ENCODE measurements around the gene UPB1. TPM values are rescaled to one million over a fixed set of nuclear protein-coding genes. Genes with fewer than 3 reads are reported as not detected.

Gene UPB1
- total and polyA plus RNA-seq, 4 experiments from 2014 or later, result 1.1 to 1.4 TPM; not detected in 2

GRCh38 chr22:24503137-24503842 lies 8.2 kb downstream of the UPB1 start:
- CTCF ChIA-PET (ENCODE audit: partially characterized antibody), result interaction anchor here (1.0 to 7.3 kb wide), 11 partner anchors 22 to 180 kb away, joined by 3 to 82 read pairs (median 3); partner anchors contain the start of gene ADORA2A
- H3K36me3 Mint-ChIP-seq, result no peaks in the 10 kb centered on the region
- H3K9me3 ChIP-seq (ENCODE audit: control insufficient read depth in 1 of 2, low read length in 2 of 2), result no peaks in the 10 kb centered on the region
- no peaks in the 10 kb centered on the region for H3K27me3 ChIP-seq (ENCODE audit: insufficient read depth, low read length)
- H3K4me3 ChIP-seq (ENCODE audit: low read length in 2 of 2), result no peak overlapping the region
- intact Hi-C loops (cut with micrococcal nuclease), result loop anchor here (1.0 to 2.0 kb wide), 2 partner anchors 79 to 82 kb away; no protein-coding TSS in a partner anchor
- H3K27ac Mint-ChIP-seq, result peak overlapping the region in 2 of 7 donors; percentile 1 to 25
- no peak overlapping the region for H3K4me3 Mint-ChIP-seq
- H3K27me3 Mint-ChIP-seq, result no peaks in the 10 kb centered on the region
- peaks cover 0 to 4% (median 2%) of the 10 kb centered on the region in 4 donors for H3K4me1 Mint-ChIP-seq
- H3K36me3 ChIP-seq (ENCODE audit: insufficient read depth, low read length), result no peaks in the 10 kb centered on the region
- no peaks in the 10 kb centered on the region for H3K4me1 ChIP-seq (ENCODE audit: insufficient read depth, low read length)
- no peak overlapping the region for H3K27ac ChIP-seq (ENCODE audit: low read depth, low read length)
- POLR2A ChIA-PET (ENCODE audit: partially characterized antibody), result interaction anchor here (1.2 to 1.7 kb wide), 3 partner anchors 76 to 79 kb away, joined by 3 to 7 read pairs (median 6); partner anchors contain the start of gene ADORA2A
- peak; percentile 41 to 47 (median 45) for DNase-seq
- H3K9me3 Mint-ChIP-seq, result no peaks in the 10 kb centered on the region

DNA sequence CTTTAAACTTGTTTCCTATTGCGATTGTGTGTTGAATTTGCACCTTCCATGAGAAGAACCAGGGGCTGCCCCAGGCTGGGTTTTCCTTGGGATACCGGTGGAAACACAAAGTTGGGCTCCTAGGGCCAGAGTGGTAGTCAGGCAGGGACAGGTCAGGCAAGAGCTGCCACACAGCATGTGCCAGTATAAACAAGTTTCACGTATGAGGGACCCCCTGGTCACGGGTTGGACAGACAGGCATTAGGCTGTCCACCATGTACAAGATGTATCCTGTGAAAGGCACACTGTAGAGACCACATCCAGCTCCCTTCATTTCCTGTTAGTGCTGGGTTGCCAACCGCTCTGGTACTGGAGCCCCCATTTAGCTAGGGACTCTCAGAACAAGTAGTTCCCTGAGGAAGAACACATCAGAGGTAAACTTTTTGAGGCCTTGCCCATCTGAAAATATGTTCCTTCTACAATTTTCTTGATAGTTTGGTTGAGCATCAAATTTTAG lies 8.8 kb downstream of the UPB1 start:
- DNase-seq, result no peak
- Histone ChIP-seq H3K4me1 (ENCODE audit: insufficient read depth, low read length) (no peaks in the 10 kb centered on the region), H3K4me3 (ENCODE audit: low read length in 2 of 2) (no peak overlapping the region), H3K27me3 (ENCODE audit: insufficient read depth, low read length) (no peaks in the 10 kb centered on the region), H3K36me3 (ENCODE audit: insufficient read depth, low read length) (no peaks in the 10 kb centered on the region), H3K9me3 (ENCODE audit: control insufficient read depth in 1 of 2, low read length in 2 of 2) (no peaks in the 10 kb centered on the region), H3K27ac (ENCODE audit: low read depth, low read length) (no peak overlapping the region)
- ChIA-PET POLR2A (ENCODE audit: partially characterized antibody) (no interaction called here), CTCF (ENCODE audit: partially characterized antibody) (interaction anchor here (0.8 to 7.3 kb wide), 6 partner anchors 22 to 181 kb away, joined by 4 to 82 read pairs (median 7); partner anchors contain the start of gene ADORA2A)
- intact Hi-C loops (cut with micrococcal nuclease), result loop anchor here (1.0 to 2.0 kb wide), 2 partner anchors 80 to 83 kb away; no protein-coding TSS in a partner anchor
- Mint-ChIP-seq H3K27ac (peak overlapping the region in 2 of 7 donors; percentile 1 to 25), H3K9me3 (no peaks in the 10 kb centered on the region), H3K27me3 (no peaks in the 10 kb centered on the region), H3K36me3 (no peaks in the 10 kb centered on the region), H3K4me1 (peaks cover 0 to 3% (median 0%) of the 10 kb centered on the region in 4 donors), H3K4me3 (no peak overlapping the region)

- intact Hi-C loops (cut with micrococcal nuclease), result no loop called here
- no peak overlapping the region for H3K27ac ChIP-seq (ENCODE audit: low read depth, low read length)
- H3K27ac Mint-ChIP-seq, result no peak overlapping the region
These were observed 9.4 kb downstream of the UPB1 start for GRCh38 chr22:24504540-24504939.

DNA sequence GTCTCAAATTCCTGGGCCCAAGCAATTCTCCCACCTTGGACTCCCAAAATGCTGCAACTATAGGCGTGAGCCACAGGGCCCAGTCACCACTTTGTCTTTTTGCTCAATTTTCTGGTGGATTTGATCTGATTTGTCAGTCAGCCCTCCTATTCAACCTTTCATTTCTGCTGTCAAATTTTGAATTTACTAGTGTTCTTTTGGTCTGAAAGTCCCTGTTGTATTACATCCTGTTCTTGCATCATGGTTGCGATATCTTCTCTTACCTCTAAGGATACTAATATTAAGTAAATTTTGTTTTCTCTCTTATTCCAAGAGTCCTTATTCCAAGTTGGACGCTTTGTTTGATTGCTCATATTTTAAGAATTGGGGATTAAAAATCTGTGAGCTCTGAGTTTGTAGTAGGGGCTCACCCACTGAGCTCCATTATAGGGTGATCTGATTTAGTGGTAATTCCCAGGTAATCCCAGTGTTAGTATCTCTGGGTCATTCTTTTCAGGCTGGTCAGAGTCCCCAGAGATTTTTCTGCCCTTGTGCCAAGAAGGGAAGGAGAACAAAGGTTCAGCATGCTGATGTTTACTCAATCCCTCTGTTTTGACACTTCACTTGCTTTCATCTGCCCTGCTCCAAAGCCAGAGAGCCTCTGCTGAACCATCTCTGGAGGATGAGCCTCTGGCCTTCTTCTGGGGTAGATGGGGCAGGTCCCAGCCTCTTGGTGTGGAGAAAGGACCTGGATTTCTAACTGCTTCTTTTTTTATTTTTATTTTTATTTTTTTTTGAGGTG lies 10.0 kb downstream of the UPB1 start:
- Histone ChIP-seq H3K36me3 (ENCODE audit: insufficient read depth, low read length) (no peaks in the 10 kb centered on the region), H3K9me3 (ENCODE audit: control insufficient read depth in 1 of 2, low read length in 2 of 2) (no peaks in the 10 kb centered on the region), H3K4me3 (ENCODE audit: low read length in 2 of 2) (no peak overlapping the region), H3K27me3 (ENCODE audit: insufficient read depth, low read length) (no peaks in the 10 kb centered on the region), H3K4me1 (ENCODE audit: insufficient read depth, low read length) (no peaks in the 10 kb centered on the region), H3K27ac (ENCODE audit: low read depth, low read length) (no peak overlapping the region)
- Mint-ChIP-seq H3K4me1 (peaks cover 0 to 3% (median 0%) of the 10 kb centered on the region in 4 donors), H3K27me3 (no peaks in the 10 kb centered on the region), H3K4me3 (no peak overlapping the region), H3K36me3 (no peaks in the 10 kb centered on the region), H3K27ac (peak overlapping the region in 1 of 7 donors; percentile 50), H3K9me3 (no peaks in the 10 kb centered on the region)
- intact Hi-C loops (cut with micrococcal nuclease), result no loop called here
- POLR2A ChIA-PET (ENCODE audit: partially characterized antibody), result no interaction called here
- no peak for DNase-seq
- CTCF ChIA-PET (ENCODE audit: partially characterized antibody), result interaction anchor here (0.9 to 7.3 kb wide), 3 partner anchors 9 to 82 kb away, joined by 3 to 82 read pairs (median 3); no protein-coding TSS in a partner anchor

More at GRCh38 chr22:24504540-24504939, 9.4 kb downstream of the UPB1 start:
- Mint-ChIP-seq H3K4me1 (peaks cover 0 to 3% (median 0%) of the 10 kb centered on the region in 4 donors), H3K36me3 (no peaks in the 10 kb centered on the region), H3K27me3 (no peaks in the 10 kb centered on the region), H3K4me3 (no peak overlapping the region), H3K9me3 (no peaks in the 10 kb centered on the region)
- no peak overlapping the region for H3K4me3 ChIP-seq (ENCODE audit: low read length in 2 of 2)
- H3K9me3 ChIP-seq (ENCODE audit: control insufficient read depth in 1 of 2, low read length in 2 of 2), result no peaks in the 10 kb centered on the region
- DNase-seq, result no peak
- POLR2A ChIA-PET (ENCODE audit: partially characterized antibody), result no interaction called here
- H3K36me3 ChIP-seq (ENCODE audit: insufficient read depth, low read length), result no peaks in the 10 kb centered on the region
- CTCF ChIA-PET (ENCODE audit: partially characterized antibody), result interaction anchor here (0.8 to 7.3 kb wide), 6 partner anchors 8 to 181 kb away, joined by 3 to 82 read pairs (median 5); partner anchors contain the start of gene ADORA2A
- no peaks in the 10 kb centered on the region for H3K4me1 ChIP-seq (ENCODE audit: insufficient read depth, low read length)
- H3K27me3 ChIP-seq (ENCODE audit: insufficient read depth, low read length), result no peaks in the 10 kb centered on the region

DNA sequence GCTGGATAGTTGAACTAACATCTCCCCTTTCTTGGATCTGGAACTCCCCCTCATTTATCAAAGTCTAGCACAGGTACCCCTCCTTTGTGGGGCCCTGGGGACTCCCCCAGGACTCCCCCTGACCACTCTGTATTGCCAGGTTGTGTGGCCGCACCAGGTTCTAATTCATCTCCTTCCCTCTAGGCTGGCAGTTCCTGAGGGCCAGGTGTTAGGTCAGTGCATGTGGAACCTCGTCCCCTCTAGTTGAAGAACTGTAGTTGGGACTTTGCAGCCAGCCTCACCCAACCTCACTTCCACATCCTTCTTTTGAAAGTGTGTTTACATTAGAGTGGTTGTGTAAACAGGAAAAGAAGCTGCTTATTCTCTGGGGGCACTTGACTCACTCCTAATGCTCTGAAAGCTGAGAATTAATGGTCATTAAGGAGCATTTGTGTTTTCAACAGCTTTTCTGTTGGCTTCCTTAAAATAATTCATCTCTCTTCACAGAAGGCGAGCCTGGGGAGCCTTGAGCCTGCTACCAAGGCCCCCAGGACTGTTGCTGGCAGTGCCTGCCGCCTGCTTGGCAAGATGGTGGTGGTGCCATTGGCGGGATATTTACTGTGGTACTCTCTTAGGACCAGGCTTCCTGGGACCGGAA lies 11.8 kb downstream of the UPB1 start:
- Histone ChIP-seq H3K4me3 (ENCODE audit: low read length in 2 of 2) (no peak overlapping the region), H3K4me1 (ENCODE audit: insufficient read depth, low read length) (no peaks in the 10 kb centered on the region), H3K36me3 (ENCODE audit: insufficient read depth, low read length) (no peaks in the 10 kb centered on the region), H3K27me3 (ENCODE audit: insufficient read depth, low read length) (no peaks in the 10 kb centered on the region), H3K9me3 (ENCODE audit: control insufficient read depth in 1 of 2, low read length in 2 of 2) (no peaks in the 10 kb centered on the region), H3K27ac (ENCODE audit: low read depth, low read length) (no peak overlapping the region)
- Mint-ChIP-seq H3K36me3 (no peaks in the 10 kb centered on the region), H3K4me1 (peaks cover 0 to 8% (median 4%) of the 10 kb centered on the region in 4 donors), H3K27me3 (no peaks in the 10 kb centered on the region), H3K4me3 (no peak overlapping the region), H3K27ac (no peak overlapping the region), H3K9me3 (no peaks in the 10 kb centered on the region)
- intact Hi-C loops (cut with micrococcal nuclease), result no loop called here
- DNase-seq, result no peak
- ChIA-PET POLR2A (ENCODE audit: partially characterized antibody) (interaction anchor here (1.1 kb wide), 1 partner anchor 32 kb away, joined by 3 read pairs; no protein-coding TSS in a partner anchor), CTCF (ENCODE audit: partially characterized antibody) (interaction anchor here (0.9 to 7.3 kb wide), 2 partner anchors 16 to 83 kb away, joined by 3 to 82 read pairs; no protein-coding TSS in a partner anchor)

GRCh38 chr22:24507716-24508115 lies 12.6 kb downstream of the UPB1 start:
- H3K27ac Mint-ChIP-seq, result no peak overlapping the region
- intact Hi-C loops (cut with micrococcal nuclease), result no loop called here
- H3K4me1 Mint-ChIP-seq, result peaks cover 0 to 8% (median 4%) of the 10 kb centered on the region in 4 donors
- no peaks in the 10 kb centered on the region for H3K27me3 ChIP-seq (ENCODE audit: insufficient read depth, low read length)
- POLR2A ChIA-PET (ENCODE audit: partially characterized antibody), result interaction anchor here (1.1 kb wide), 1 partner anchor 33 kb away, joined by 3 read pairs; no protein-coding TSS in a partner anchor
- no peak overlapping the region for H3K4me3 ChIP-seq (ENCODE audit: low read length in 2 of 2)
- no peak overlapping the region for H3K27ac ChIP-seq (ENCODE audit: low read depth, low read length)
- H3K9me3 ChIP-seq (ENCODE audit: control insufficient read depth in 1 of 2, low read length in 2 of 2), result no peaks in the 10 kb centered on the region
- no peak for DNase-seq
- CTCF ChIA-PET (ENCODE audit: partially characterized antibody), result interaction anchor here (7.3 kb wide), 1 partner anchor 84 kb away, joined by 82 read pairs; no protein-coding TSS in a partner anchor
- no peaks in the 10 kb centered on the region for H3K4me1 ChIP-seq (ENCODE audit: insufficient read depth, low read length)
- no peaks in the 10 kb centered on the region for H3K36me3 Mint-ChIP-seq
- no peak overlapping the region for H3K4me3 Mint-ChIP-seq
- no peaks in the 10 kb centered on the region for H3K9me3 Mint-ChIP-seq
- no peaks in the 10 kb centered on the region for H3K27me3 Mint-ChIP-seq
- H3K36me3 ChIP-seq (ENCODE audit: insufficient read depth, low read length), result no peaks in the 10 kb centered on the region
